Heart left ventricle (tissue), 16 donors: Measurements from ENCODE around the gene MRPS14. TPM values are rescaled to one million over a fixed set of nuclear protein-coding genes. Genes with fewer than 3 reads are reported as not detected.
"Not testable (repeated sequence)": the region's sequence is repeated elsewhere in the genome, so short reads cannot be mapped to it uniquely, and the experiment has no call there.

Experiments
- ATAC-seq, 4 donors: fragments of 200-7000 bp; cut with Tn5 transposase; one replicate each; pipeline ENCODE4 v1.9.1; 2020 to 2022; ENCODE audit warnings: moderate library complexity in 4 of 4, mild to moderate bottlenecking in 3 of 4, moderate number of reproducible peaks in 1 of 4
- DNase-seq, 5 donors: peaks; one replicate each; pipeline ENCODE4 v3.0.0-alpha.2; 2020
- H3K27ac ChIP-seq, 12 donors: fragments of 200-600 bp; sonication (generic) in 4 of 12; one replicate each; pipeline versions ENCODE4 v1.5.0 to v1.8.0; 2016 to 2022; ENCODE audit warnings: mild to moderate bottlenecking in 2 of 12
- H3K27me3 ChIP-seq, 9 donors: fragments of 200-600 bp; sonication (generic) in 2 of 9; one replicate each; pipeline versions ENCODE4 v1.5.1 to v1.8.0; 2016 to 2022; ENCODE audit warnings: mild to moderate bottlenecking in 3 of 9
- H3K36me3 ChIP-seq, 9 donors: fragments of 200-600 bp; sonication (generic) in 2 of 9; one replicate each; pipeline versions ENCODE4 v1.5.0 to v1.8.0; 2018 to 2022; ENCODE audit warnings: mild to moderate bottlenecking in 2 of 9
- H3K4me1 ChIP-seq, 12 donors: fragments of 200-600 bp; sonication (generic) in 4 of 12; one replicate each; pipeline versions ENCODE4 v1.5.0 to v1.8.0; 2016 to 2022; ENCODE audit warnings: mild to moderate bottlenecking in 3 of 12
- H3K4me3 ChIP-seq, 12 donors: fragments of 200-600 bp; sonication (generic) in 4 of 12; one replicate each; pipeline versions ENCODE4 v1.5.0 to v1.8.0; 2017 to 2022; ENCODE audit warnings: mild to moderate bottlenecking in 9 of 12, moderate library complexity in 4 of 12
- H3K9me3 ChIP-seq, 12 donors: fragments of 200-600 bp; sonication (generic) in 4 of 12; one replicate each; pipeline versions ENCODE4 v1.5.0 to v1.8.0; 2016 to 2022; ENCODE audit warnings: mild to moderate bottlenecking in 1 of 12
- POLR2A ChIP-seq, 2 donors: fragments of 450-650 bp; IDR thresholded peaks; one replicate each; pipeline ENCODE4 v1.6.1; 2017; ENCODE audit warnings: antibody characterized with exemption in 2 of 2, mild to moderate bottlenecking in 2 of 2, moderate library complexity in 2 of 2
- WGBS, 4 donors: extraction: QIAGEN DNeasy Blood & Tissue Kit in 2 of 4; methylation state at CpG; one replicate each; pipeline versions ENCODE4 v1.1.5 to v1.1.7; 2013 to 2018; 5-methylcytosine and 5-hydroxymethylcytosine counted together
- intact Hi-C, 10 donors: fragments of 100-400 bp; cut with DNase I; formaldehyde crosslinking; loops; one replicate each; pipeline versions ENCODE4 v1.11.1 to v1.14.2; 2022
- polyA plus RNA-seq, 2 donors: library from polyadenylated mRNA; stranded (reverse); fragments of 200-250 nt; gene quantifications; one replicate each; pipeline ENCODE4 v1.2.3, GENCODE V29; 2013
- total RNA-seq, 9 donors: library from RNA; depleted of rRNA in 2 of 9; stranded (reverse); fragments of >200 nt in 2 of 9; fragmentation: NEBNext Ultra II Directional in 3 of 9; extraction: Animal tissue kit (Norgen Biotek cat#: 25700) in 3 of 9; gene quantifications; one replicate each; pipeline versions ENCODE4 v1.1.0 to v1.2.4, GENCODE V29; 2016 to 2023
- TF ChIP-seq, protein P1 (sequence below), 12 donors: fragments of 200-600 bp; sonication (generic) in 4 of 12; IDR thresholded peaks; one replicate each; pipeline versions ENCODE4 v1.5.0 to v1.8.0; 2018 to 2022; ENCODE audit warnings: antibody characterized with exemption in 12 of 12, mild to moderate bottlenecking in 5 of 12
- donor health status: ischemic (EF 13 %, LVEDD 7.1; RV severe dilation, severe dysfunction).
- donor health status: healthy with polysubstance abuse.
- donor health status: DM: no; HTN: yes; CAD: no.
- donor health status: DM: no; HTN: no; CAD: no.
- donor health status: ischemic (EF 25% LVEDD 6.9; RV normal size, moderate dysfunction).
- donor health status: ischemic (EF 25% LVEDD 5.7; RV mildly dilated, moderate dysfunction).
- donor health status: healthy.
- donor health status: DM: yes; HTN: yes; CAD: no.
- donor health status: ischemic (EF 35%, LVEDD 5.7; RV mildly dilated, moderate dysfunction).
- donor health status: nonischemic (EF 11% LVEDD 7.7; RV severe dilation, severe dysfunction).
- donor health status: DM: yes; HTN: yes; CAD: no.
- donor health status: PGD.
- donor health status: ischemic (EF 29% LVEDD 5.4; RV normal size, mild dysfunction).
- donor health status: nonischemic (EF 23%, LVEDD 6.1; RV moderate dilation, normal function).

MRPS14 gene
- total and polyA plus RNA-seq, 11 donors, result 12.4 to 27.0 (median 22.7) TPM

DNA sequence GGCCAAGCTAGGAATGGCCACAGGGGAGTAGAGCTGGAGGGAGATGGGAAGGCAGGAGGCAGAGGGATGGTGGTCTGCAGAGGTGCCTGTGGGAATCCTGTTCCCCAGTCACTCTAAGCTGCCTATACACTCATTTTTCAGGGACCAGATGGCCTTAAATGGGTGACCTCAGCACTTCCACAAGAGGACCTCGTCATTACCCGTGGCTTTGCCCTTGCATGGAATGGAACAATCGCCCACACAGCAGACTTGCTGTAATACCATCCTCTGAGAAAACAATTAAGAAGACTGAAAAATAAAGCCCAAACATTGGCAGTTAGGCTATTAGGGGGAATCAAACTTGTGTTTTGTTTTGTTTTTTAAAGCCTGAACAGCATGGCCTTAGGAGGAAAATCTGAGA lies 31.5 kb upstream of the MRPS14 start:
- whole genome bisulfite sequencing, 4 donors, result 78 to 81% (median 81%) methylated on average over 3 of the region's 3 CpGs

GRCh38 chr1:175050992-175051391 lies 27.8 kb upstream of the MRPS14 start:
- no peaks in the 10 kb centered on the region for H3K36me3 ChIP-seq
- no peaks in the 10 kb centered on the region for H3K4me1 ChIP-seq
- no peaks in the 10 kb centered on the region for H3K9me3 ChIP-seq
- 91 to 93% (median 92%) methylated on average over 2 of the region's 2 CpGs for WGBS, 4 donors
- ATAC-seq (no peak), DNase-seq (no peak)
- H3K4me3 ChIP-seq, result no peak overlapping the region
- intact Hi-C loops, result no loop called here
- no peak for TF ChIP-seq POLR2A (IDR thresholded peaks at IDR 0.05)
- TF ChIP-seq, protein P1, sequence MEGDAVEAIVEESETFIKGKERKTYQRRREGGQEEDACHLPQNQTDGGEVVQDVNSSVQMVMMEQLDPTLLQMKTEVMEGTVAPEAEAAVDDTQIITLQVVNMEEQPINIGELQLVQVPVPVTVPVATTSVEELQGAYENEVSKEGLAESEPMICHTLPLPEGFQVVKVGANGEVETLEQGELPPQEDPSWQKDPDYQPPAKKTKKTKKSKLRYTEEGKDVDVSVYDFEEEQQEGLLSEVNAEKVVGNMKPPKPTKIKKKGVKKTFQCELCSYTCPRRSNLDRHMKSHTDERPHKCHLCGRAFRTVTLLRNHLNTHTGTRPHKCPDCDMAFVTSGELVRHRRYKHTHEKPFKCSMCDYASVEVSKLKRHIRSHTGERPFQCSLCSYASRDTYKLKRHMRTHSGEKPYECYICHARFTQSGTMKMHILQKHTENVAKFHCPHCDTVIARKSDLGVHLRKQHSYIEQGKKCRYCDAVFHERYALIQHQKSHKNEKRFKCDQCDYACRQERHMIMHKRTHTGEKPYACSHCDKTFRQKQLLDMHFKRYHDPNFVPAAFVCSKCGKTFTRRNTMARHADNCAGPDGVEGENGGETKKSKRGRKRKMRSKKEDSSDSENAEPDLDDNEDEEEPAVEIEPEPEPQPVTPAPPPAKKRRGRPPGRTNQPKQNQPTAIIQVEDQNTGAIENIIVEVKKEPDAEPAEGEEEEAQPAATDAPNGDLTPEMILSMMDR (IDR thresholded peaks at IDR 0.05), result no peak
- no peak overlapping the region for H3K27ac ChIP-seq
- peaks cover 0 to 15% (median 0%) of the 10 kb centered on the region in 9 donors for H3K27me3 ChIP-seq

More for the DNA sequence above, 31.5 kb upstream of the MRPS14 start:
- H3K4me3 ChIP-seq, result no peak overlapping the region
- peaks cover 0 to 18% (median 0%) of the 10 kb centered on the region in 12 donors for H3K9me3 ChIP-seq
- no peaks in the 10 kb centered on the region for H3K36me3 ChIP-seq
- intact Hi-C loops, result no loop called here
- DNase-seq (no peak), ATAC-seq (no peak)
- no peaks in the 10 kb centered on the region for H3K4me1 ChIP-seq
- no peak for TF ChIP-seq POLR2A (IDR thresholded peaks at IDR 0.05)
- TF ChIP-seq, protein P1 (IDR thresholded peaks at IDR 0.05), result no peak
- peaks cover 0 to 9% (median 0%) of the 10 kb centered on the region in 9 donors for H3K27me3 ChIP-seq
- H3K27ac ChIP-seq, result no peak overlapping the region

DNA sequence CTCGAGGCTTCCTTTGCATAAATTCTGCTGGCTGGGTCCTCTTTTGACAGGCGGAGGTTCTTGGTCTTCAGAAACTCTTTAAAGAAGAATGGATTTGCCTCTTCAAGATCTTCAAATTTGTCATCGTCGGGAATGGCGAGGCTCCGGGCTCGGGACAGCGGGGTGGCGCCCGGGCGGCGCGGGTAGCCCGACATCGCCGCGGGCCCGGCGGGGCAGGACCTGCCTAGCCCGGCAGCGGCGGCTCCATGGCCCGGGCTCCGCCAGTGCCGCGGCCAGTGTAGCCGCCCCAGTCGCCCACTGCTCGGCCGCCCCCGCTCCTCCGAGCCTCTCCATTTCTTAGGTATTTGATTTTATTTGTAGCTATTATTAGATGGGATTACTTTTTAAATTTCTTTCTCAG lies 22.3 kb upstream of the MRPS14 start:
- DNase-seq, result no peak
- Histone ChIP-seq H3K27ac (no peak overlapping the region), H3K4me3 (no peak overlapping the region), H3K4me1 (no peaks in the 10 kb centered on the region), H3K9me3 (no peaks in the 10 kb centered on the region), H3K27me3 (peaks cover 0 to 18% (median 0%) of the 10 kb centered on the region in 9 donors), H3K36me3 (no peaks in the 10 kb centered on the region)
- TF ChIP-seq POLR2A (IDR thresholded peaks at IDR 0.05), result no peak
- TF ChIP-seq, protein P1 (IDR thresholded peaks at IDR 0.05), result no peak
- whole genome bisulfite sequencing, 4 donors, result 92 to 98% (median 97%) methylated on average over 32 of the region's 32 CpGs
- intact Hi-C loops, result no loop called here
- no peak for ATAC-seq

- DNase-seq, result no peak
- no peaks in the 10 kb centered on the region for H3K9me3 ChIP-seq
- no peak for TF ChIP-seq POLR2A (IDR thresholded peaks at IDR 0.05)
- TF ChIP-seq, protein P1 (IDR thresholded peaks at IDR 0.05), result no peak
- 92 to 97% (median 94%) methylated on average over 19 of the region's 19 CpGs for WGBS, 4 donors
- no peak overlapping the region for H3K4me3 ChIP-seq
- no peaks in the 10 kb centered on the region for H3K36me3 ChIP-seq
- ATAC-seq, result no peak
- H3K4me1 ChIP-seq, result no peaks in the 10 kb centered on the region
- peaks cover 0 to 13% (median 0%) of the 10 kb centered on the region in 9 donors for H3K27me3 ChIP-seq
- intact Hi-C loops, result no loop called here
- H3K27ac ChIP-seq, result no peak overlapping the region
Observed at GRCh38 chr1:175045097-175045496, 21.9 kb upstream of the MRPS14 start.

GRCh38 chr1:175044591-175044990 lies 21.4 kb upstream of the MRPS14 start:
- H3K27ac ChIP-seq, DNase-seq, intact Hi-C loops, H3K36me3 ChIP-seq, H3K9me3 ChIP-seq, H3K27me3 ChIP-seq, ATAC-seq, H3K4me1 ChIP-seq, H3K4me3 ChIP-seq: not testable (repeated sequence)
- WGBS, 4 donors, result 90 to 93% (median 91%) methylated on average over 18 of the region's 18 CpGs
